HG03045 (cell line): ENCODE data around the gene GATAD2A.
"Not testable (repeated sequence)": the region's sequence is repeated elsewhere in the genome, so short reads cannot be mapped to it uniquely, and the experiment has no call there.

Experiments used
- ATAC-seq: cut with Tn5 transposase; IDR thresholded peaks from one replicate; pipeline ENCODE4 v1.9.1; 2021; ENCODE audit warnings: mild to moderate bottlenecking, moderate library complexity; ENCODE audit not compliant: unreplicated experiment

GATAD2A gene

GRCh38 chr19:19387108-19387507 lies 18.4 kb upstream of the GATAD2A start:
- no peak for ATAC-seq

- ATAC-seq, result no peak
Observed at GRCh38 chr19:19388568-19389555, 16.6 kb upstream of the GATAD2A start.

GRCh38 chr19:19389683-19390082 lies 15.8 kb upstream of the GATAD2A start:
- not testable (repeated sequence) for ATAC-seq

GRCh38 chr19:19394333-19394732 lies 11.1 kb upstream of the GATAD2A start:
- not testable (repeated sequence) for ATAC-seq

GRCh38 chr19:19399733-19400433 lies 5.6 kb upstream of the GATAD2A start:
- ATAC-seq, result no peak

GRCh38 chr19:19402656-19403372 lies 2.7 kb upstream of the GATAD2A start:
- no peak for ATAC-seq

GRCh38 chr19:19403373-19403901 lies 2.0 kb upstream of the GATAD2A start:
- no peak for ATAC-seq

- peak; percentile 40 for ATAC-seq
Observed at GRCh38 chr19:19405971-19406877, 749 bp downstream of the GATAD2A start.

GRCh38 chr19:19406878-19407632 lies 1.6 kb downstream of the GATAD2A start:
- no peak for ATAC-seq

- no peak for ATAC-seq
Observed at GRCh38 chr19:19407633-19407930, 2.1 kb downstream of the GATAD2A start.

GRCh38 chr19:19409205-19409604 lies 3.7 kb downstream of the GATAD2A start:
- no peak for ATAC-seq

- no peak for ATAC-seq
Observed at GRCh38 chr19:19409631-19410030, 4.2 kb downstream of the GATAD2A start.

GRCh38 chr19:19410553-19411550 lies 5.4 kb downstream of the GATAD2A start:
- ATAC-seq, result no peak

GRCh38 chr19:19416280-19416679 lies 10.8 kb downstream of the GATAD2A start:
- no peak for ATAC-seq

- no peak for ATAC-seq
Observed at GRCh38 chr19:19417046-19417445, 11.6 kb downstream of the GATAD2A start.

- no peak for ATAC-seq
Observed at GRCh38 chr19:19417628-19418245, 12.3 kb downstream of the GATAD2A start.

GRCh38 chr19:19418555-19419260 lies 13.2 kb downstream of the GATAD2A start:
- ATAC-seq, result no peak
